Gastrocnemius medialis (tissue), 4 donors: ENCODE measurements around the gene DNAJA3. TPM values are rescaled to one million over a fixed set of nuclear protein-coding genes. Genes with fewer than 3 reads are reported as not detected.

ENCODE experiments used
- ATAC-seq, 2 donors: fragments of 150-250 bp; one replicate each; pipeline ENCODE4 v1.9.1; 2016
- DNase-seq, 2 donors: peaks; one replicate each; pipeline ENCODE4 v3.0.0-alpha.2; 2019
- H3K27ac ChIP-seq, 4 donors: fragments of 200-600 bp; sonication (generic); 1 replicate in 1 of 4; 2 replicates in 3 of 4; pipeline ENCODE4 v1.5.1; 2016 to 2018; ENCODE audit warnings: mild to moderate bottlenecking in 2 of 4, moderate library complexity in 1 of 4
- H3K27me3 ChIP-seq, 3 donors: fragments of 200-600 bp; sonication (generic) in 2 of 3; 1 replicate in 1 of 3; 2 replicates in 2 of 3; pipeline versions ENCODE4 v1.5.1 to v1.6.0; 2016 to 2019; ENCODE audit warnings: mild to moderate bottlenecking in 1 of 3, moderate library complexity in 1 of 3
- H3K36me3 ChIP-seq, 2 donors: fragments of 200-600 bp; sonication (generic) in 1 of 2; one replicate each; pipeline ENCODE4 v1.5.1; 2017 to 2018
- H3K4me1 ChIP-seq, 2 donors: fragments of 200-600 bp; sonication (generic) in 1 of 2; one replicate each; pipeline ENCODE4 v1.5.1; 2016 to 2017; ENCODE audit warnings: mild to moderate bottlenecking in 2 of 2
- H3K4me3 ChIP-seq, 4 donors: fragments of 200-600 bp; sonication (generic) in 3 of 4; 1 replicate in 1 of 4; 2 replicates in 3 of 4; pipeline ENCODE4 v1.5.1; 2016 to 2019; ENCODE audit warnings: mild to moderate bottlenecking in 2 of 4
- H3K9me3 ChIP-seq, 3 donors: fragments of 200-600 bp; sonication (generic) in 2 of 3; 1 replicate in 1 of 3; 2 replicates in 2 of 3; pipeline ENCODE4 v1.5.1; 2016 to 2019
- POLR2A ChIP-seq, 2 donors: fragments of 450-650 bp; IDR thresholded peaks; one replicate each; pipeline ENCODE4 v1.6.1; 2017; ENCODE audit warnings: antibody characterized with exemption in 2 of 2, mild to moderate bottlenecking in 2 of 2, moderate library complexity in 2 of 2
- in situ Hi-C, 4 donors: fragments of 200-750 bp; cut with MboI; loops; one replicate each; pipeline versions ENCODE4 v1.15.0 to v1.8.0; 2017; ENCODE audit warnings: low sequenced_read_pairs in 4 of 4
- intact Hi-C: fragments of 100-400 bp; cut with DNase I; formaldehyde crosslinking; loops from one replicate; pipeline ENCODE4 v1.15.1; 2023; ENCODE audit warnings: low total_unique reads
- total RNA-seq, 4 donors: library from RNA; depleted of rRNA; stranded (reverse); fragments of >200 nt; gene quantifications; one replicate each; pipeline versions ENCODE4 v1.1.0 to v1.2.3, GENCODE V29; 2016
- TF ChIP-seq, protein P1 (sequence below), 5 experiments: fragments of 450-650 bp in 3 of 5; fragments of 200-600 bp in 2 of 5; sonication (generic) in 2 of 5; IDR thresholded peaks in 4 of 5; conservative IDR thresholded peaks in 1 of 5; 1 replicate in 4 of 5; 2 replicates in 1 of 5; pipeline ENCODE4 v1.5.1; 2016 to 2019; ENCODE audit warnings: antibody characterized with exemption in 5 of 5, mild to moderate bottlenecking in 3 of 5, moderate library complexity in 3 of 5

Gene DNAJA3
- total RNA-seq, 4 donors from 2014 or later = 94.8 to 114 (median 103) TPM

- Histone ChIP-seq H3K36me3 (no peaks in the 10 kb centered on the region), H3K9me3 (no peaks in the 10 kb centered on the region), H3K27ac (no peak overlapping the region), H3K4me3 (no peak overlapping the region), H3K27me3 (peaks cover 0 to 5% (median 4%) of the 10 kb centered on the region in 3 donors), H3K4me1 (peaks cover 0 to under 1% of the 10 kb centered on the region in 2 donors)
- no peak for TF ChIP-seq POLR2A (IDR thresholded peaks at IDR 0.05)
- TF ChIP-seq, protein P1, sequence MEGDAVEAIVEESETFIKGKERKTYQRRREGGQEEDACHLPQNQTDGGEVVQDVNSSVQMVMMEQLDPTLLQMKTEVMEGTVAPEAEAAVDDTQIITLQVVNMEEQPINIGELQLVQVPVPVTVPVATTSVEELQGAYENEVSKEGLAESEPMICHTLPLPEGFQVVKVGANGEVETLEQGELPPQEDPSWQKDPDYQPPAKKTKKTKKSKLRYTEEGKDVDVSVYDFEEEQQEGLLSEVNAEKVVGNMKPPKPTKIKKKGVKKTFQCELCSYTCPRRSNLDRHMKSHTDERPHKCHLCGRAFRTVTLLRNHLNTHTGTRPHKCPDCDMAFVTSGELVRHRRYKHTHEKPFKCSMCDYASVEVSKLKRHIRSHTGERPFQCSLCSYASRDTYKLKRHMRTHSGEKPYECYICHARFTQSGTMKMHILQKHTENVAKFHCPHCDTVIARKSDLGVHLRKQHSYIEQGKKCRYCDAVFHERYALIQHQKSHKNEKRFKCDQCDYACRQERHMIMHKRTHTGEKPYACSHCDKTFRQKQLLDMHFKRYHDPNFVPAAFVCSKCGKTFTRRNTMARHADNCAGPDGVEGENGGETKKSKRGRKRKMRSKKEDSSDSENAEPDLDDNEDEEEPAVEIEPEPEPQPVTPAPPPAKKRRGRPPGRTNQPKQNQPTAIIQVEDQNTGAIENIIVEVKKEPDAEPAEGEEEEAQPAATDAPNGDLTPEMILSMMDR (IDR thresholded peaks at IDR 0.05 in 4 of 5, conservative IDR thresholded peaks at IDR 0.05 in 1 of 5) = no peak
- DNase-seq = no peak
- no peak for ATAC-seq
- intact Hi-C loops = no loop called here
- in situ Hi-C loops = no loop called here
These were observed 43.3 kb downstream of the DNAJA3 start for GRCh38 chr16:4468972-4469371.

DNA sequence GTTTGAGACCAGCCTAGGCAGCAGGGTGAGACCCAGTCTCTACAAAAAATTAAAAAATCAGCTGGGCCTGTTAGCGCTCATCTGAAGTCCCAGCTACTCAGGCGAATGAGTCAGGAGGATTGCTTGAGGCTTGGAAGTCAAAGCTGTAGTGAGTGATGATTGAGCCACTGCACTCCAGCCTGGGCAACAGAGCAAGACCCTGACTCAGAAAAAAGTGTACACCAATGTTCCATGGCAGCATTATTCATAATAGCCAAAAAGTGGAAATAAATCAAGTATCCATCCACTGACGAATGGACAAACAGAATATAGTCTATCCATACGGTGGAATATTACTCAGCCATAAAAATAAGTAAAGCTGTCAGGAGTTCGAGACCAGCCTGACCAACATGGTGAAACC, 46.2 kb downstream of the DNAJA3 start:
- Histone ChIP-seq H3K4me3 (no peak overlapping the region), H3K27ac (no peak overlapping the region), H3K9me3 (no peaks in the 10 kb centered on the region), H3K27me3 (peaks cover 0 to 12% (median 12%) of the 10 kb centered on the region in 3 donors), H3K36me3 (no peaks in the 10 kb centered on the region), H3K4me1 (peaks cover 5 to 14% of the 10 kb centered on the region in 2 donors)
- no peak for DNase-seq
- in situ Hi-C loops (no loop called here), intact Hi-C loops (no loop called here)
- no peak for ATAC-seq
- no peak for TF ChIP-seq POLR2A (IDR thresholded peaks at IDR 0.05)
- TF ChIP-seq, protein P1 (IDR thresholded peaks at IDR 0.05 in 4 of 5, conservative IDR thresholded peaks at IDR 0.05 in 1 of 5) = no peak

DNA sequence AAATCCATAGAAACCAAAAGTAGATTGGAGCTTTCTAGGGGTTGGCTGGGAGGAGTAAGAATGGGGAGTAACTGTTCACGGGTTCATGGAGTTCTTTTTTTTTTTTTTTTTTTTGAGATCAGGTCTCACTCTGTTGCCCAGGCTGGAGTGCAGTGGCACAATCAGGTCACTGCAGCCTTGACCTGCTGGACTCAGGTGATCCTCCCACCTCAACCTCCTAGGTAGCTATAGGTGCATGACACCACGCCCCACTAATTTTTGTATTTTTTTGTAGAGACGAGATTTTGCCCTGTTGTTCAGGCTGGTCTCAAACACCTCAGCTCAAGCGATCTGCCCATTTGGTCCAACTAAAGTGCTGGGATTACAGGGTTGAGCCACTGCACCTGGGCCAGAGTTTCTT, 47.2 kb downstream of the DNAJA3 start:
- DNase-seq (no peak), ATAC-seq (no peak)
- no peaks in the 10 kb centered on the region for H3K9me3 ChIP-seq
- TF ChIP-seq, protein P1 (IDR thresholded peaks at IDR 0.05 in 4 of 5, conservative IDR thresholded peaks at IDR 0.05 in 1 of 5) = no peak
- no peak for TF ChIP-seq POLR2A (IDR thresholded peaks at IDR 0.05)
- no peak overlapping the region for H3K27ac ChIP-seq
- in situ Hi-C loops (no loop called here), intact Hi-C loops (no loop called here)
- peaks cover 0 to 12% (median 12%) of the 10 kb centered on the region in 3 donors for H3K27me3 ChIP-seq
- no peak overlapping the region for H3K4me3 ChIP-seq
- peaks cover 11 to 22% of the 10 kb centered on the region in 2 donors for H3K4me1 ChIP-seq
- no peaks in the 10 kb centered on the region for H3K36me3 ChIP-seq

- H3K4me3 ChIP-seq = peak within 1 kb of the TSS; percentile 59 to 69 (median 62)
- in situ Hi-C loops (no loop called here), intact Hi-C loops (no loop called here)
- TF ChIP-seq POLR2A (IDR thresholded peaks at IDR 0.05) = peak; percentile 32 to 42
- TF ChIP-seq, protein P1 (IDR thresholded peaks at IDR 0.05 in 4 of 5, conservative IDR thresholded peaks at IDR 0.05 in 1 of 5) = no peak
- peak; percentile 35 to 37 for ATAC-seq
- H3K27ac ChIP-seq = peak within 1 kb of the TSS; percentile 70 to 77 (median 72)
- H3K36me3 ChIP-seq = no peaks in the 10 kb centered on the region
- H3K27me3 ChIP-seq = peaks cover 0 to 12% (median 12%) of the 10 kb centered on the region in 3 donors
- no peaks in the 10 kb centered on the region for H3K9me3 ChIP-seq
- DNase-seq = peak; percentile 65 to 75
- peaks cover 11 to 22% of the 10 kb centered on the region in 2 donors for H3K4me1 ChIP-seq
These were observed 48.7 kb downstream of the DNAJA3 start, which contains the start of gene NMRAL1 for GRCh38 chr16:4474192-4474961. NMRAL1 (minus strand) TSS chr16:4474625; CDS start chr16:4474132, 493 bp downstream.
